Mesenchymal stem cell (in vitro differentiated cells and primary cell): Measurements from ENCODE around the gene ATE1.
"Not testable (repeated sequence)": the region's sequence is repeated elsewhere in the genome, so short reads cannot be mapped to it uniquely, and the experiment has no call there.

Source experiments
- DNase-seq: peaks from one replicate; pipeline ENCODE4 v3.0.0-alpha.2; 2013
- H2AFZ ChIP-seq: one replicate; pipeline ENCODE4 v1.6.1; 2013; ENCODE audit warnings: low read depth, mild to moderate bottlenecking, control low read depth, inconsistent platforms, low read length, moderate library complexity
- H2AK5ac ChIP-seq: 2 replicates; pipeline ENCODE4 v1.6.1; 2013; ENCODE audit warnings: low read length, moderate library complexity, mild to moderate bottlenecking, inconsistent platforms; ENCODE audit not compliant: severe bottlenecking
- H2BK120ac ChIP-seq: one replicate; pipeline ENCODE4 v1.6.1; 2013; ENCODE audit warnings: low read depth, mild to moderate bottlenecking, inconsistent platforms, low read length, moderate library complexity
- H2BK12ac ChIP-seq, 2 experiments: one replicate each; pipeline ENCODE4 v1.6.1; 2013; ENCODE audit warnings: inconsistent platforms in 2 of 2, low read length in 2 of 2, mild to moderate bottlenecking in 2 of 2, moderate library complexity in 2 of 2, control low read depth in 1 of 2
- H2BK15ac ChIP-seq: one replicate; pipeline ENCODE4 v1.6.1; 2013; ENCODE audit warnings: mild to moderate bottlenecking, low read depth, inconsistent platforms; ENCODE audit not compliant: poor library complexity, severe bottlenecking
- H2BK5ac ChIP-seq: 2 replicates; pipeline ENCODE4 v1.6.1; 2013; ENCODE audit warnings: low read depth, mild to moderate bottlenecking, low read length, control low read depth, inconsistent platforms; ENCODE audit not compliant: poor library complexity, severe bottlenecking
- H3K14ac ChIP-seq, 2 experiments: one replicate each; pipeline ENCODE4 v1.6.1; 2013; ENCODE audit warnings: inconsistent platforms in 2 of 2, low read length in 2 of 2, control low read depth in 1 of 2, mild to moderate bottlenecking in 1 of 2, moderate library complexity in 1 of 2
- H3K18ac ChIP-seq, 2 experiments: one replicate each; pipeline ENCODE4 v1.6.1; 2013; ENCODE audit warnings: inconsistent platforms in 2 of 2, low read length in 2 of 2, control low read depth in 1 of 2, low read depth in 1 of 2, mild to moderate bottlenecking in 1 of 2
- H3K23ac ChIP-seq, 2 experiments: one replicate each; pipeline ENCODE4 v1.6.1; 2013; ENCODE audit warnings: inconsistent platforms in 2 of 2, low read length in 2 of 2, mild to moderate bottlenecking in 2 of 2, moderate library complexity in 2 of 2, control low read depth in 1 of 2
- H3K27ac ChIP-seq: 2 replicates; pipeline ENCODE4 v1.5.1; 2013; ENCODE audit warnings: mild to moderate bottlenecking, moderate library complexity, low read length, control low read depth, inconsistent platforms; ENCODE audit not compliant: poor library complexity, severe bottlenecking
- H3K27me3 ChIP-seq, 2 experiments: 2 replicates each; pipeline versions ENCODE4 v1.6.1 to v1.7.0; 2013; ENCODE audit warnings: low read length in 2 of 2, mild to moderate bottlenecking in 2 of 2, moderate library complexity in 2 of 2, control low read depth in 1 of 2, inconsistent platforms in 1 of 2; ENCODE audit not compliant: control insufficient read depth in 1 of 2, insufficient read depth in 1 of 2
- H3K36me3 ChIP-seq, 2 experiments: 2 replicates each; pipeline versions ENCODE4 v1.6.1 to v1.7.0; 2013; ENCODE audit warnings: low read length in 2 of 2, control low read depth in 1 of 2, inconsistent platforms in 1 of 2, low read depth in 1 of 2, mild to moderate bottlenecking in 1 of 2; ENCODE audit not compliant: insufficient read depth in 2 of 2, control insufficient read depth in 1 of 2
- H3K4ac ChIP-seq, 2 experiments: one replicate each; pipeline ENCODE4 v1.6.1; 2013; ENCODE audit warnings: inconsistent platforms in 2 of 2, low read length in 2 of 2, mild to moderate bottlenecking in 2 of 2, moderate library complexity in 2 of 2, control low read depth in 1 of 2, low read depth in 1 of 2
- H3K4me1 ChIP-seq: 2 replicates; pipeline ENCODE4 v1.6.1; 2013; ENCODE audit warnings: low read depth, low read length, control low read depth; ENCODE audit not compliant: control insufficient read depth, insufficient read depth
- H3K4me2 ChIP-seq: 2 replicates; pipeline ENCODE4 v1.6.1; 2013; ENCODE audit warnings: low read length, mild to moderate bottlenecking, inconsistent platforms; ENCODE audit not compliant: poor library complexity, severe bottlenecking
- H3K4me3 ChIP-seq, 2 experiments: 2 replicates each; pipeline versions ENCODE4 v1.5.1 to v1.7.0; 2013; ENCODE audit warnings: low read length in 2 of 2, mild to moderate bottlenecking in 2 of 2, control low read depth in 1 of 2, low read depth in 1 of 2; ENCODE audit not compliant: insufficient read depth in 1 of 2
- H3K79me1 ChIP-seq: replicated peaks from 2 replicates; pipeline ENCODE4 v1.6.1; 2013; ENCODE audit warnings: mild to moderate bottlenecking, control low read depth, low read length, inconsistent platforms; ENCODE audit not compliant: poor library complexity, severe bottlenecking
- H3K9ac ChIP-seq: 2 replicates; pipeline ENCODE4 v1.7.0; 2013; ENCODE audit warnings: mild to moderate bottlenecking, low read length, moderate library complexity
- H3K9me3 ChIP-seq: 2 replicates; pipeline ENCODE4 v1.7.0; 2013; ENCODE audit warnings: mild to moderate bottlenecking, low read length; ENCODE audit not compliant: control insufficient read depth
- H4K8ac ChIP-seq: one replicate; pipeline ENCODE4 v1.6.1; 2013; ENCODE audit warnings: inconsistent platforms, mild to moderate bottlenecking, low read length, moderate library complexity
- H4K91ac ChIP-seq: one replicate; pipeline ENCODE4 v1.6.1; 2013; ENCODE audit warnings: mild to moderate bottlenecking, low read length, inconsistent platforms
- WGBS: methylation state at CpG from one replicate; pipeline ENCODE4 v1.1.7; 2013; ENCODE audit warnings: mixed read lengths; 5-methylcytosine and 5-hydroxymethylcytosine counted together

ATE1 gene

GRCh38 chr10:121926157-121926556, 1.7 kb downstream of the ATE1 start:
- no peak overlapping the region for H2BK5ac ChIP-seq
- H3K79me1 ChIP-seq = peaks cover 16% of the 10 kb centered on the region
- H2BK12ac ChIP-seq = no peak overlapping the region
- H3K9ac ChIP-seq = peak overlapping the region; percentile 100
- H3K23ac ChIP-seq = no peak overlapping the region
- H2AFZ ChIP-seq = no peak overlapping the region
- H3K36me3 ChIP-seq = peaks cover 3 to 21% of the 10 kb centered on the region in 2 experiments
- H4K8ac ChIP-seq = no peak overlapping the region
- no peak overlapping the region for H2AK5ac ChIP-seq
- DNase-seq = no peak
- H3K4ac ChIP-seq = no peak overlapping the region
- H3K4me2 ChIP-seq = no peak overlapping the region
- no peaks in the 10 kb centered on the region for H3K27me3 ChIP-seq
- H2BK15ac ChIP-seq = no peak overlapping the region
- peaks cover 7% of the 10 kb centered on the region for H3K4me1 ChIP-seq
- no peak overlapping the region for H3K27ac ChIP-seq
- no peak overlapping the region for H4K91ac ChIP-seq
- 100% methylated on average over 1 of the region's 4 CpGs for WGBS
- no peaks in the 10 kb centered on the region for H3K9me3 ChIP-seq
- H3K18ac ChIP-seq = no peak overlapping the region
- H3K4me3 ChIP-seq = peak overlapping the region in 1 of 2 experiments; percentile 84
- no peak overlapping the region for H3K14ac ChIP-seq
- no peak overlapping the region for H2BK120ac ChIP-seq

GRCh38 chr10:121921238-121921931, 6.4 kb downstream of the ATE1 start:
- peaks cover 28% of the 10 kb centered on the region for H3K79me1 ChIP-seq
- 79% methylated on average over 9 of the region's 10 CpGs for WGBS
- no peak overlapping the region for H3K4ac ChIP-seq
- no peak overlapping the region for H4K8ac ChIP-seq
- peaks cover 16 to 52% of the 10 kb centered on the region in 2 experiments for H3K36me3 ChIP-seq
- no peak overlapping the region for H3K4me2 ChIP-seq
- no peak overlapping the region for H2BK12ac ChIP-seq
- no peak overlapping the region for H3K23ac ChIP-seq
- H2AK5ac ChIP-seq = no peak overlapping the region
- H3K14ac ChIP-seq = no peak overlapping the region
- H3K27me3 ChIP-seq = no peaks in the 10 kb centered on the region
- no peak for DNase-seq
- no peak overlapping the region for H2BK120ac ChIP-seq
- H3K4me3 ChIP-seq = no peak overlapping the region
- no peak overlapping the region for H3K18ac ChIP-seq
- H2AFZ ChIP-seq = no peak overlapping the region
- no peak overlapping the region for H4K91ac ChIP-seq
- H3K27ac ChIP-seq = no peak overlapping the region
- no peak overlapping the region for H2BK15ac ChIP-seq
- H2BK5ac ChIP-seq = no peak overlapping the region
- H3K9ac ChIP-seq = no peak overlapping the region
- peaks cover 2% of the 10 kb centered on the region for H3K4me1 ChIP-seq
- no peaks in the 10 kb centered on the region for H3K9me3 ChIP-seq

GRCh38 chr10:121919666-121920065, 8.2 kb downstream of the ATE1 start:
- Histone ChIP-seq H4K8ac (no peak overlapping the region), H2BK12ac (no peak overlapping the region), H2AK5ac (no peak overlapping the region), H2BK120ac (no peak overlapping the region), H3K18ac (no peak overlapping the region), H2BK15ac (no peak overlapping the region), H3K27me3 (no peaks in the 10 kb centered on the region), H3K4ac (no peak overlapping the region), H2AFZ (no peak overlapping the region), H3K79me1 (peaks cover 30% of the 10 kb centered on the region), H3K23ac (no peak overlapping the region), H3K4me1 (peaks cover 2% of the 10 kb centered on the region), H3K4me3 (no peak overlapping the region), H3K9ac (no peak overlapping the region), H3K36me3 (peaks cover 16 to 55% of the 10 kb centered on the region in 2 experiments), H4K91ac (no peak overlapping the region), H3K27ac (no peak overlapping the region), H3K4me2 (no peak overlapping the region), H3K9me3 (no peaks in the 10 kb centered on the region), H3K14ac (no peak overlapping the region), H2BK5ac (no peak overlapping the region)
- no peak for DNase-seq
- 98% methylated on average over 10 of the region's 10 CpGs for WGBS

GRCh38 chr10:121918800-121919199, 9.0 kb downstream of the ATE1 start:
- H3K4me1 ChIP-seq, H3K4me2 ChIP-seq, H2BK12ac ChIP-seq, H3K18ac ChIP-seq, H3K9me3 ChIP-seq, H4K8ac ChIP-seq, H4K91ac ChIP-seq, H2BK5ac ChIP-seq, H2BK15ac ChIP-seq, DNase-seq, H3K27me3 ChIP-seq, H2AK5ac ChIP-seq, H3K27ac ChIP-seq, H3K4me3 ChIP-seq, H3K14ac ChIP-seq, H3K9ac ChIP-seq, H3K4ac ChIP-seq, H2AFZ ChIP-seq, H2BK120ac ChIP-seq, H3K23ac ChIP-seq: not testable (repeated sequence)
- Histone ChIP-seq H3K36me3 (peaks cover 16 to 61% of the 10 kb centered on the region in 2 experiments), H3K79me1 (peaks cover 31% of the 10 kb centered on the region)
- WGBS = 98% methylated on average over 7 of the region's 7 CpGs
